ENCODE data around the gene KIF25. TPM values are rescaled to one million over a fixed set of nuclear protein-coding genes. Genes with fewer than 3 reads are reported as not detected.

Gene KIF25
- total RNA-seq, 1 experiment from 2014 or later = 0.59 TPM

DNA sequence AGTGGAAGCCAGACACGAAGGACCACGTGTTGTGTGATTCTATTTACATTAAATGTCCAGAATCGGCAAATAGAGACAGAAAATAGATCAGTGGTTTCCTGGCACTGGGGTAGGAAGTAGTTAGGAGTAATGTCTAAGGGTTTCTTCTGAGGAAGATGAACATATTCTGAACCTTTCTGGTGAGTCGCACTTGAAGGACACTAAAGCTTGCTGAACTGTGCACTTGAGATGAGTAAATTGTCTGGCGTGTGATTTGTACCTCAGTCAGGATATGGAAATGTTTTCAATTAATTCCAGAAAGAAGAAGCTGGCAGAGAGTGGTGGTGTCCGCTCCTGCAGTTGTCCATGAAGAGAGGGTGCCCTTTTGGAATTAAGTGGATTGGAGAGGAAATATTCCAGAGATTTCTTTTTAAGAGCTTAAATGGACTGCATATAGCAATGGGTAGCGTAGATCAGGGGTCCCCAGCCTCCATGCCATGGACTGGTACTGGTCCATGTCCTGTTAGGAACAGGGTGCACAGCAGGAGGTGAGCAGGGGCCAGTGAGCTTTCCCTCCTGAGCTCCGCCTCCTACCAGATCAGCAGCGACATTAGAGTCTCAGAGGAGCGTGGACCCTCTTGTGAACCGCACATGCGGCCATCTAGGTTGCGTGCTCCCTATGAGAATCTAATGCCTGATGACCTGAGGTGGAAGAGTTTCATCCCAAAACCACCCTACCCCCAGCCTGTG is 12.4 kb upstream of the KIF25 start:
- H3K79me1 ChIP-seq (ENCODE audit: insufficient read depth, low read depth, low read length, poor library complexity, severe bottlenecking) = no peaks in the 10 kb centered on the region
- no peaks in the 10 kb centered on the region for H3K4me1 ChIP-seq (ENCODE audit: insufficient read depth, low read length)
- WGBS (ENCODE audit: extremely low coverage, insufficient read length, low lambda C conversion rate) = no CpG with 5 or more reads among the region's 13 CpGs
- no peak overlapping the region for H3K18ac ChIP-seq (ENCODE audit: insufficient read length, low read depth, low read length)
- H2AFZ ChIP-seq (ENCODE audit: low read length) = no peak overlapping the region
- Mint-ChIP-seq H3K36me3 (ENCODE audit: insufficient read depth in 1 of 3, low read depth in 3 of 3) (peaks cover 0 to 8% (median 2%) of the 10 kb centered on the region in 3 experiments; a peak in 1 of 7 replicates), H3K27me3 (ENCODE audit: low read depth) (peaks cover 2% of the 10 kb centered on the region), H3K9me3 (peaks cover 8% of the 10 kb centered on the region in 2 experiments; a peak in 4 of 5 replicates), H3K27ac (peak overlapping the region in 1 of 3 experiments; percentile 47; a peak in 1 of 7 replicates), H3K4me3 (no peak overlapping the region), H3K4me1 (peaks cover 0 to 2% of the 10 kb centered on the region in 2 experiments; a peak in 1 of 4 replicates)
- H3K27me3 ChIP-seq (ENCODE audit: insufficient read depth, low read length) = no peaks in the 10 kb centered on the region
- no peak overlapping the region for H3K23ac ChIP-seq (ENCODE audit: insufficient read length, low read depth, low read length)
- no peak overlapping the region for H4K8ac ChIP-seq (replicated peaks; ENCODE audit: insufficient read length, low read depth, low read length)
- H3K79me2 ChIP-seq (ENCODE audit: insufficient read depth, low read length) = no peaks in the 10 kb centered on the region
- no peaks in the 10 kb centered on the region for H4K20me1 ChIP-seq (ENCODE audit: control insufficient read depth, insufficient read depth, insufficient read length)
- no peak overlapping the region for H3K14ac ChIP-seq (ENCODE audit: insufficient read depth, low read length)
- no peak overlapping the region for H3K4ac ChIP-seq (ENCODE audit: low read depth, low read length)
- H2AK5ac ChIP-seq (ENCODE audit: insufficient read length, low read length) = no peak overlapping the region
- H3K9ac ChIP-seq (ENCODE audit: extremely low read depth, insufficient read length, low read length) = no peak overlapping the region
- H3K56ac ChIP-seq (ENCODE audit: insufficient read length, low read depth, low read length) = no peak overlapping the region
- no peak overlapping the region for H2BK5ac ChIP-seq (ENCODE audit: insufficient read length, low read length)
- H2BK15ac ChIP-seq (ENCODE audit: low read depth, low read length) = no peak overlapping the region
- no peak overlapping the region for H2BK12ac ChIP-seq (ENCODE audit: insufficient read length, low read depth, low read length)
- H3K27ac ChIP-seq (ENCODE audit: insufficient read length, low read depth, low read length) = no peak overlapping the region
- no peaks in the 10 kb centered on the region for H3K9me3 ChIP-seq (ENCODE audit: control insufficient read depth, low read depth, low read length)
- no peak overlapping the region for H2BK120ac ChIP-seq (ENCODE audit: low read depth, low read length, poor library complexity, severe bottlenecking)
- no peak overlapping the region for H4K91ac ChIP-seq (ENCODE audit: insufficient read length, low read depth, low read length)
- no peak overlapping the region for H3K4me2 ChIP-seq (ENCODE audit: insufficient read depth, insufficient read length, low read length)
- H2BK20ac ChIP-seq (ENCODE audit: low read depth, low read length, poor library complexity, severe bottlenecking) = no peak overlapping the region
- no peak overlapping the region for H4K5ac ChIP-seq (ENCODE audit: insufficient read length, low read depth, low read length)
- H3T11ph ChIP-seq (ENCODE audit: low read length) = no peak overlapping the region
- no peak for DNase-seq
- TF ChIP-seq CTCF (conservative IDR thresholded peaks at IDR 0.05) = no peak
- H3K23me2 ChIP-seq (ENCODE audit: insufficient read length, low read depth, low read length, poor library complexity, severe bottlenecking) = no peaks in the 10 kb centered on the region

All from H9 (cell line).